Measurements from ENCODE around the gene ARPC4. TPM values are rescaled to one million over a fixed set of nuclear protein-coding genes. Genes with fewer than 3 reads are reported as not detected.

ARPC4 gene
- total and polyA plus RNA-seq, 2 of the 13 experiments (the other 11 are each of a cell fraction or from before 2014, with no cell fraction given): 30.1 to 83.6 TPM

GRCh38 chr3:9785602-9786001 is 7.3 kb upstream of the ARPC4 start:
- no peaks in the 10 kb centered on the region for H3K27me3 ChIP-seq (ENCODE audit: control insufficient read depth in 1 of 2, insufficient read depth in 2 of 2, low read length in 2 of 2)
- no peaks in the 10 kb centered on the region for H3K9me3 ChIP-seq (ENCODE audit: low read length)
- no peak overlapping the region for H3K9ac ChIP-seq (ENCODE audit: insufficient read depth, low read depth, low read length)
- peaks cover 18 to 64% of the 10 kb centered on the region in 2 experiments for H3K36me3 ChIP-seq (replicated peaks in 1 of 2; ENCODE audit: control insufficient read depth in 1 of 2, insufficient read depth in 2 of 2, low read length in 2 of 2)
- no peak overlapping the region for H3K27ac ChIP-seq (ENCODE audit: extremely low read length, insufficient read depth, low read length)
- H3K79me2 ChIP-seq (ENCODE audit: insufficient read depth, low read length): no peaks in the 10 kb centered on the region
- H2AFZ ChIP-seq (ENCODE audit: low read length): no peak overlapping the region
- 95% methylated on average over 7 of the region's 7 CpGs for WGBS (ENCODE audit: low lambda C conversion rate)
- ChIA-PET POLR2A (no interaction called here), CTCF (ENCODE audit: low intra/inter-chr PET ratio, low total read pairs) (no interaction called here)
- no TSS peak for BruUV-seq (replicated peaks)
- no peak for TF ChIP-seq NFATC3 (CRISPR knock-in tag; IDR thresholded peaks at IDR 0.05)
- no peak for TF ChIP-seq ZNF263 (CRISPR knock-in tag; IDR thresholded peaks at IDR 0.05)
- no peak for TF ChIP-seq ZNF143 (CRISPR knock-in tag; IDR thresholded peaks at IDR 0.05)
- no peak for TF ChIP-seq ZNF331 (CRISPR knock-in tag; IDR thresholded peaks at IDR 0.05)
- no peak for TF ChIP-seq ZFP62 (CRISPR knock-in tag; IDR thresholded peaks at IDR 0.05)
- no peak for TF ChIP-seq ZFP36 (IDR thresholded peaks at IDR 0.05; ENCODE audit: borderline replicate concordance, low read depth, low read length, partially characterized antibody)
- TF ChIP-seq ZNF496 (CRISPR knock-in tag; IDR thresholded peaks at IDR 0.05; ENCODE audit: insufficient replicate concordance): no peak
- no peak for TF ChIP-seq LRRFIP1 (CRISPR knock-in tag; conservative IDR thresholded peaks at IDR 0.05)
- no peak for TF ChIP-seq NFYB (CRISPR knock-in tag; IDR thresholded peaks at IDR 0.05)
- TF ChIP-seq SMAD1 (CRISPR knock-in tag; IDR thresholded peaks at IDR 0.05; ENCODE audit: borderline replicate concordance, low read depth): no peak
- no peak for TF ChIP-seq ZSCAN5A (CRISPR knock-in tag; IDR thresholded peaks at IDR 0.05; ENCODE audit: borderline replicate concordance)
- in situ Hi-C loops (cut with HindIII; ENCODE audit: extremely low pct_ligation_motif_present, low pct_unique_long_range_greater_than_20kb) (no loop called here), intact Hi-C loops (cut with micrococcal nuclease; ENCODE audit: unreplicated experiment) (no loop called here)
- FAIRE-seq (no peak), ATAC-seq (no peak), DNase-seq (ENCODE audit: low spot score) (no peak)
- H4K20me1 ChIP-seq (ENCODE audit: insufficient read depth, low read length): no peaks in the 10 kb centered on the region
- H3K4me3 ChIP-seq (replicated peaks in 1 of 3; ENCODE audit: insufficient read depth in 1 of 3, low read depth in 2 of 3, low read length in 3 of 3): no peak overlapping the region
- H3K4me1 ChIP-seq (ENCODE audit: insufficient read depth, low read length): peaks cover 17% of the 10 kb centered on the region
- H3K4me2 ChIP-seq (ENCODE audit: low read depth, low read length): no peak overlapping the region

Data from HepG2 (cell line).